A673 (cell line): ENCODE data around the gene SLC39A9. TPM values are rescaled to one million over a fixed set of nuclear protein-coding genes. Genes with fewer than 3 reads are reported as not detected.

Source experiments
- BruUV-seq: library from RNA; stranded (reverse); fragments of 400-500 nt; replicated peaks from 2 replicates; lab custom pipeline; 2021; lab: Mats Ljungman, UMichigan
- CTCF ChIA-PET: fragments of 300-600 bp; sonication (Branson Sonifier 250); formaldehyde crosslinking; loops from one replicate; lab custom pipeline; 2022; ENCODE audit warnings: antibody characterized with exemption; lab: Charles Lee
- POLR2A ChIA-PET: fragments of 300-600 bp; sonication (Branson Sonifier 250); formaldehyde crosslinking; loops from one replicate; lab custom pipeline; 2022; ENCODE audit warnings: antibody characterized with exemption; ENCODE audit not compliant: low non-redundant PET; lab: Charles Lee
- DNase-seq: peaks from one replicate; pipeline ENCODE4 v3.0.0-alpha.2; 2015; ENCODE audit warnings: low spot score
- H3K27ac ChIP-seq: fragments of 200-600 bp; sonication (generic); 2 replicates; pipeline ENCODE4 v1.5.1; 2016; ENCODE audit warnings: mixed run types, low read depth, mild to moderate bottlenecking, mixed read lengths, antibody characterized with exemption, low read length; ENCODE audit not compliant: poor library complexity, severe bottlenecking
- H3K27me3 ChIP-seq: fragments of 200-600 bp; sonication (generic); replicated peaks from 2 replicates; pipeline ENCODE4 v1.6.1; 2017; ENCODE audit warnings: mixed run types, low read depth, mild to moderate bottlenecking, mixed read lengths, antibody characterized with exemption, low read length; ENCODE audit not compliant: insufficient read depth, poor library complexity
- H3K36me3 ChIP-seq: fragments of 200-600 bp; sonication (generic); 2 replicates; pipeline ENCODE4 v1.6.1; 2016; ENCODE audit warnings: mixed run types, mild to moderate bottlenecking, mixed read lengths, antibody characterized with exemption, low read length; ENCODE audit not compliant: insufficient read depth, poor library complexity, severe bottlenecking
- H3K4me1 ChIP-seq: fragments of 200-600 bp; sonication (generic); 2 replicates; pipeline ENCODE4 v1.6.1; 2017; ENCODE audit warnings: mixed run types, mild to moderate bottlenecking, mixed read lengths, antibody characterized with exemption, low read length; ENCODE audit not compliant: insufficient read depth, poor library complexity, severe bottlenecking
- H3K4me3 ChIP-seq: fragments of 200-600 bp; sonication (generic); 2 replicates; pipeline ENCODE4 v1.5.1; 2016; ENCODE audit warnings: low read depth, mixed run types, mild to moderate bottlenecking, mixed read lengths, low read length; ENCODE audit not compliant: poor library complexity, severe bottlenecking
- H3K9me3 ChIP-seq: fragments of 200-600 bp; sonication (generic); 2 replicates; pipeline ENCODE4 v1.6.1; 2016; ENCODE audit warnings: mixed run types, low read depth, mild to moderate bottlenecking, mixed read lengths, antibody characterized with exemption, low read length; ENCODE audit not compliant: poor library complexity, severe bottlenecking
- CTCF ChIP-seq: fragments of 300-800, 200-600 bp; sonication (generic); conservative IDR thresholded peaks from 2 replicates; pipeline ENCODE4 v1.5.1; 2017; ENCODE audit warnings: low read depth, mild to moderate bottlenecking, antibody characterized with exemption, low read length, moderate library complexity, mixed read lengths
- EZH2 ChIP-seq: fragments of 200-600 bp; sonication (generic); IDR thresholded peaks from 2 replicates; pipeline ENCODE4 v1.6.1; 2017; ENCODE audit warnings: borderline replicate concordance, low read depth, mild to moderate bottlenecking, mixed read lengths, antibody characterized with exemption, low read length; ENCODE audit not compliant: poor library complexity, severe bottlenecking
- intact Hi-C: fragments of 100-400 bp; cut with micrococcal nuclease; formaldehyde crosslinking; loops from one replicate; pipeline ENCODE4 v1.10.0; 2022; ENCODE audit not compliant: unreplicated experiment
- total RNA-seq: library from RNA; stranded (reverse); gene quantifications from 2 replicates; pipeline ENCODE4 v1.2.3, GENCODE V29; 2021

The SLC39A9 gene
- total RNA-seq, 1 experiment from 2014 or later = 59.2 TPM

GRCh38 chr14:69506241-69506595, 107.7 kb downstream of the SLC39A9 start:
- H3K36me3 ChIP-seq = no peaks in the 10 kb centered on the region
- no peak overlapping the region for H3K4me3 ChIP-seq
- no peaks in the 10 kb centered on the region for H3K9me3 ChIP-seq
- H3K4me1 ChIP-seq = peaks cover 5% of the 10 kb centered on the region
- TF ChIP-seq CTCF (no peak), EZH2 (no peak)
- no TSS peak for BruUV-seq
- POLR2A ChIA-PET = no interaction called here
- intact Hi-C loops = no loop called here
- CTCF ChIA-PET = no interaction called here
- no peak overlapping the region for H3K27ac ChIP-seq
- no peak for DNase-seq
- H3K27me3 ChIP-seq = peaks cover 6% of the 10 kb centered on the region

Other genes starting within 250 kb of the SLC39A9 start
- 22.0 and 26.8 TPM in 2 replicates for gene DCAF5, start 245.6 kb upstream of the SLC39A9 start, total RNA-seq
- 8.1 and 10.7 TPM in 2 replicates for gene EXD2, start 207.2 kb upstream of the SLC39A9 start, total RNA-seq
- 0.32 and 0.63 TPM in 2 replicates for gene GALNT16, start 138.5 kb upstream of the SLC39A9 start, total RNA-seq
- 452 and 472 TPM in 2 replicates for gene ERH, start 393 bp upstream of the SLC39A9 start, total RNA-seq
- gene PLEKHD1, start 86.0 kb downstream of the SLC39A9 start, total RNA-seq = 0.37 and 0.87 TPM in 2 replicates
- 0.09 TPM in 1 of 2 replicates, not detected in the other for gene CCDC177, start 176.2 kb downstream of the SLC39A9 start, total RNA-seq
- 9.2 and 13.1 TPM in 2 replicates for gene SUSD6, start 212.9 kb downstream of the SLC39A9 start, total RNA-seq